HUES64 (cell line): ENCODE measurements around the gene SCD5.
A peak's percentile ranks its signal among the peaks of the same experiment; 100 is the strongest.

Experiments used
- H3K27ac ChIP-seq: 2 replicates; pipeline ENCODE4 v1.7.0; 2013; ENCODE audit warnings: low read depth, low read length, inconsistent platforms
- H3K27me3 ChIP-seq: 2 replicates; pipeline ENCODE4 v1.6.1; 2013; ENCODE audit warnings: mild to moderate bottlenecking, low read length; ENCODE audit not compliant: insufficient read depth
- H3K36me3 ChIP-seq: 2 replicates; pipeline ENCODE4 v1.6.1; 2013; ENCODE audit warnings: mild to moderate bottlenecking, low read length; ENCODE audit not compliant: insufficient read depth
- H3K4me1 ChIP-seq: 2 replicates; pipeline ENCODE4 v1.6.1; 2013; ENCODE audit warnings: mild to moderate bottlenecking, low read length, moderate library complexity; ENCODE audit not compliant: insufficient read depth
- H3K4me3 ChIP-seq: 2 replicates; pipeline ENCODE4 v1.5.1; 2013; ENCODE audit warnings: mild to moderate bottlenecking, low read length, moderate library complexity
- H3K9ac ChIP-seq: 2 replicates; pipeline ENCODE4 v1.6.1; 2013; ENCODE audit warnings: mild to moderate bottlenecking, low read depth, low read length
- H3K9me3 ChIP-seq: 2 replicates; pipeline ENCODE4 v1.6.1; 2013; ENCODE audit warnings: low read depth, low read length; ENCODE audit not compliant: insufficient read depth
- WGBS: fragments of 150-250, 120-280 bp; methylation state at CpG from one replicate; pipeline ENCODE4 v1.1.7; 2013; ENCODE audit warnings: missing lambda C conversion rate; 5-methylcytosine and 5-hydroxymethylcytosine counted together

SCD5 gene

GRCh38 chr4:82594456-82594855 is 204.1 kb downstream of the SCD5 start:
- WGBS = 90% methylated on average over 4 of the region's 4 CpGs
- no peaks in the 10 kb centered on the region for H3K27me3 ChIP-seq
- no peak overlapping the region for H3K4me3 ChIP-seq
- H3K36me3 ChIP-seq = no peaks in the 10 kb centered on the region
- no peaks in the 10 kb centered on the region for H3K9me3 ChIP-seq
- H3K4me1 ChIP-seq = peaks cover 19% of the 10 kb centered on the region
- H3K27ac ChIP-seq = no peak overlapping the region
- no peak overlapping the region for H3K9ac ChIP-seq

- Histone ChIP-seq H3K9ac (no peak overlapping the region), H3K27me3 (no peaks in the 10 kb centered on the region), H3K27ac (no peak overlapping the region), H3K4me1 (peaks cover 19% of the 10 kb centered on the region), H3K4me3 (no peak overlapping the region), H3K36me3 (no peaks in the 10 kb centered on the region), H3K9me3 (no peaks in the 10 kb centered on the region)
- WGBS = 90% methylated on average over 5 of the region's 5 CpGs
Measured at GRCh38 chr4:82593411-82593810, 205.2 kb downstream of the SCD5 start.

- Histone ChIP-seq H3K4me3 (no peak overlapping the region), H3K27ac (no peak overlapping the region), H3K4me1 (peaks cover 19% of the 10 kb centered on the region), H3K27me3 (no peaks in the 10 kb centered on the region), H3K9me3 (no peaks in the 10 kb centered on the region), H3K9ac (no peak overlapping the region), H3K36me3 (no peaks in the 10 kb centered on the region)
- 94% methylated on average over 3 of the region's 3 CpGs for WGBS
Measured at GRCh38 chr4:82592639-82593038, 206.0 kb downstream of the SCD5 start.

- H3K4me3 ChIP-seq = no peak overlapping the region
- no peak overlapping the region for H3K27ac ChIP-seq
- no peaks in the 10 kb centered on the region for H3K27me3 ChIP-seq
- H3K36me3 ChIP-seq = no peaks in the 10 kb centered on the region
- peaks cover 26% of the 10 kb centered on the region for H3K4me1 ChIP-seq
- no peaks in the 10 kb centered on the region for H3K9me3 ChIP-seq
- H3K9ac ChIP-seq = no peak overlapping the region
- 62% methylated on average over 5 of the region's 5 CpGs for WGBS
Measured at GRCh38 chr4:82591592-82591991, 207.0 kb downstream of the SCD5 start.

- Histone ChIP-seq H3K4me1 (peaks cover 44% of the 10 kb centered on the region), H3K27me3 (no peaks in the 10 kb centered on the region), H3K27ac (no peak overlapping the region), H3K36me3 (no peaks in the 10 kb centered on the region), H3K4me3 (no peak overlapping the region), H3K9ac (no peak overlapping the region), H3K9me3 (no peaks in the 10 kb centered on the region)
- 100% methylated on average over 1 of the region's 1 CpG for WGBS
Measured at GRCh38 chr4:82589756-82590155, 208.8 kb downstream of the SCD5 start.

- Histone ChIP-seq H3K9me3 (no peaks in the 10 kb centered on the region), H3K27me3 (no peaks in the 10 kb centered on the region), H3K27ac (no peak overlapping the region), H3K4me3 (no peak overlapping the region), H3K36me3 (no peaks in the 10 kb centered on the region), H3K9ac (no peak overlapping the region), H3K4me1 (peaks cover 53% of the 10 kb centered on the region)
- WGBS = 94% methylated on average over 2 of the region's 2 CpGs
Measured at GRCh38 chr4:82588771-82589270, 209.8 kb downstream of the SCD5 start.

DNA sequence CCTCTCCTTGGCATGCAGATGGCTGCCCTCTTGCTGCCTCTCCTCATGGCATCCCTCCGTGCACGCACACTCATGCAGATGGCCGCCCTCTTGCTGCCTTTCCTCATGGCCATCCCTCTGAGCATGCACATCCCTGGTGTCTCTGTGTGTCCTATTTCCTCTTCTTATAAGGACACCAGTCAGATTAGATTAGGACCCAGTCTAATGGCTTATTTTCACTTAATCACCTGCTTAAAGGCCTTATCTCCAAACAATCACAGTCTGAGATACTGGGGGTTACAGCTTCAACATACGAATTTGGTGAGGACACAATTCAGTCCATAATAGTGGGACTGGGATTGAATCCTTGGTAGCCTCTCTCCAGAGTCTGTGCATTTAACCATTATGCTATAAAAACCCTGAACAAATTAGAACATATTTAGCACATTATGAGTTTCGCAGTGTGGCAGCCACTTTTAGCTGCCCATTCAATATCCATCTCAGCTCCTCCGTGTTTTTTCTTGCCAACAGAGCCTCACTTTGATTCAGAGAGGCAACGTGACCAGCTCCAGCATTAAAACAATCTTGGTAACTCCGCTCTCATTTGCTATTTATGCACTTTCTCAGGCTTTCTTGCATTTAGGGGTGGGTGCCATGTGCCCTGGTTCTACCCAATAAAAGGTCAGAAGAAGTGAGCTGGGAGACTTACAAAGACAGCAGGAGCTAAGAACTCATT is 210.6 kb downstream of the SCD5 start:
- Histone ChIP-seq H3K4me1 (peaks cover 57% of the 10 kb centered on the region), H3K4me3 (no peak overlapping the region), H3K36me3 (no peaks in the 10 kb centered on the region), H3K27ac (no peak overlapping the region), H3K9ac (no peak overlapping the region), H3K9me3 (no peaks in the 10 kb centered on the region), H3K27me3 (no peaks in the 10 kb centered on the region)
- WGBS = 79% methylated on average over 8 of the region's 8 CpGs

DNA sequence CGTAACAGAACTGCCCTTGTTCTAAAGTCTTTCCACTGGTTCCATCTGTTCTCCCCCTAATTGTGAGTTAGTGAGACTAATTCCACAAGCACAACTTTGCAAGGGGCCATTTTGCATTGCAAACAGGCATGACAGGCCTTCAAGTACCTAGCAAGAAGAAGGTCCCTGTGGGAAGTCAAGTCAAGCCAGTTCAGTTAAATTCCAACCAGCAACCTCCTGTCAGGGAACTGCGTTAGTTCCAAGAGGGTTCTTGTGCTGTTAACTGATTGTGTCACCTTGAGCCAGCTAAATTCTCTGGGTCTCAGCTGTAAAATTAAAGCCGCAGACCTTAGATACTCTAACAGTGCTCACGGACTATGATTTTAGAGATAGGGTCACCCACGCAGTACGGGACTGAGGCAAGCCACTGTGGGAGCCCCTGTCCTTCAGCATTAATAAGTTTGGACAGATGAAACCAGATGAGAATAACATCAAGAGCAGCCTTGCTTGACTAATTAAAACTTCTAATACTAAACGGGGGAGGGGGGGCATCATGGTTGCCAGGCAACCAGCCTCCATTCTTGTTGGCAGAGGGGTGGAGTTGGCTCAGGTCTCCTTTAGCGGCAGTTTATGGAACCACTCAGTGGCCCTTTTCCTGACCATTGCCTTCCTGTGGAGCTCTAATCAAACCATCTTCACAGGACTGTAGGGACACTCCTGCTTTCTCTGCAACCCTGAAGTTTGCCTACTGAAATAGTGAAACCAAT is 212.7 kb downstream of the SCD5 start:
- WGBS = 69% methylated on average over 8 of the region's 8 CpGs
- Histone ChIP-seq H3K27ac (no peak overlapping the region), H3K9me3 (no peaks in the 10 kb centered on the region), H3K36me3 (no peaks in the 10 kb centered on the region), H3K4me3 (no peak overlapping the region), H3K27me3 (no peaks in the 10 kb centered on the region), H3K9ac (no peak overlapping the region), H3K4me1 (peaks cover 42% of the 10 kb centered on the region)

DNA sequence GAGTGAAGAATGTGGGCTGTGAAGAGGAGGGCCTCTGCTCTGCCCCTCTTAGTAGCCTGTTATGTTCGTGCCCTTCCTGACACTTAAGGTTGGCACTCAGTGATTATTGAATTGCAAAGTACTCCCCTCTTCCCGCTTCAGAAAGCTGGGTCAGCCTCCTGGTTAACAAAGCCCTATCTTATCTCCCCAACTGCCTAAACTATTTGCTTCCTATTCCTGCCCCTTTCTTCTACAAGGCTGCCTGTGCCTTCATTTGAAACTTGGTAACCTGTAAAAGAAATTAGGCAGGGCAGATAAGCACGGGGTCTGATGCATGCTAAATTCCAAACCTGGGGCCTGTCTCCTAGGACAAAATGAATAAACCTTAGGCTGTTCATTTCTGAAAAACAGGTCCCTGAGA is 213.7 kb downstream of the SCD5 start:
- no peaks in the 10 kb centered on the region for H3K9me3 ChIP-seq
- WGBS = 20% methylated on average over 3 of the region's 3 CpGs
- peaks cover 38% of the 10 kb centered on the region for H3K4me1 ChIP-seq
- no peaks in the 10 kb centered on the region for H3K27me3 ChIP-seq
- H3K9ac ChIP-seq = peak overlapping the region; percentile 9; the same call in 1 of the 2 replicates
- H3K36me3 ChIP-seq = no peaks in the 10 kb centered on the region
- H3K4me3 ChIP-seq = no peak overlapping the region
- H3K27ac ChIP-seq = no peak overlapping the region

DNA sequence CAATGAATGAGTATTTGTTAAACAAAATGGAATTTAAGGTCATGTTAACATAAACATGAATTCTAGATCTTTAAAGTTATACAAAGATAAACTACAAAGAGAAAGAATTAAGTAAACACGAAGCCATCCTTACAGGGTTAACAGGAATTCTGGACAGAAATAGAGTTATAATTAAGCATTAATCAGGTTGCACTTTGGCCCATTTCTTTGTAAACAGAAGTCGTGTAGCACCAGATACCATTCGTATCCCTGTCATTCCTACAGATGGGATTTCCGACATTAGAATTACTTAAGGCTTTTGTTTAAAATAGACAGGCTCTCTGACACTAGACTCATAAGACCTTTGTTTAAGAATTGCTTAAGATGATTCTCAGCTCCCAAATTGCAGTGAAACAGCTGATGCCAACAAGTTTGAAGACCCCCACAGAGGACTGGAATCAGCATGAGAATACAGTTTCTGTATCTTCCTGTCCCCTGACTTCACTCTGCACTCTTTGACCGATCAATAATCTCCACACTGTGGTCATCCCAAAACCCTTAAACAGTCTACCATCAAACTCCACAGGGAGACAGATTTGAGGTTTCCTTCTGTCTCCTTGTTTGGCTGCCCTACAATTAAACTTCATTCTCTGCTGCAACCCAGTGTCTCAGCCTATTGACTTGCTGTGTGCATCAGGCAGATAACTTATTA is 214.6 kb downstream of the SCD5 start:
- H3K27me3 ChIP-seq = no peaks in the 10 kb centered on the region
- no peak overlapping the region for H3K27ac ChIP-seq
- no peak overlapping the region for H3K9ac ChIP-seq
- no peaks in the 10 kb centered on the region for H3K9me3 ChIP-seq
- 62% methylated on average over 5 of the region's 5 CpGs for WGBS
- H3K4me3 ChIP-seq = no peak overlapping the region
- H3K4me1 ChIP-seq = peaks cover 38% of the 10 kb centered on the region
- no peaks in the 10 kb centered on the region for H3K36me3 ChIP-seq

GRCh38 chr4:82579932-82580331 is 218.7 kb downstream of the SCD5 start:
- WGBS = 87% methylated on average over 5 of the region's 5 CpGs
- H3K9me3 ChIP-seq = no peaks in the 10 kb centered on the region
- no peak overlapping the region for H3K27ac ChIP-seq
- no peak overlapping the region for H3K9ac ChIP-seq
- H3K36me3 ChIP-seq = no peaks in the 10 kb centered on the region
- no peak overlapping the region for H3K4me3 ChIP-seq
- H3K4me1 ChIP-seq = peaks cover 14% of the 10 kb centered on the region
- H3K27me3 ChIP-seq = no peaks in the 10 kb centered on the region
